Vagina (tissue), 2 donors: ENCODE results near the gene TGM4. TPM values are rescaled to one million over a fixed set of nuclear protein-coding genes. Genes with fewer than 3 reads are reported as not detected.
"Not testable (repeated sequence)": the region's sequence is repeated elsewhere in the genome, so short reads cannot be mapped to it uniquely, and the experiment has no call there.

Experiments
- DNase-seq, 2 donors: peaks; one replicate each; pipeline ENCODE4 v3.0.0-alpha.2; 2017; ENCODE audit errors: extremely low spot score in 2 of 2
- H3K27ac ChIP-seq: fragments of 200-600 bp; sonication (generic); one replicate; pipeline ENCODE4 v1.5.1; 2019
- H3K27me3 ChIP-seq: fragments of 200-600 bp; sonication (generic); one replicate; pipeline ENCODE4 v1.5.1; 2019
- H3K36me3 ChIP-seq, 2 donors: fragments of 200-600 bp; sonication (generic); one replicate each; pipeline ENCODE4 v1.5.1; 2017 to 2019
- H3K4me1 ChIP-seq: fragments of 200-600 bp; sonication (generic); one replicate; pipeline ENCODE4 v1.5.1; 2019
- H3K4me3 ChIP-seq, 2 donors: fragments of 200-600 bp; sonication (generic); 1 replicate in 1 of 2; 2 replicates in 1 of 2; pipeline ENCODE4 v1.5.1; 2016 to 2019
- H3K9me3 ChIP-seq: fragments of 200-600 bp; sonication (generic); one replicate; pipeline ENCODE4 v1.5.1; 2019
- POLR2A ChIP-seq, 2 donors: fragments of 450-650 bp; IDR thresholded peaks; one replicate each; pipeline ENCODE4 v1.6.1; 2017; ENCODE audit warnings: antibody characterized with exemption in 2 of 2, mild to moderate bottlenecking in 2 of 2, moderate library complexity in 2 of 2
- POLR2AphosphoS5 ChIP-seq, 2 donors: sonication (generic); formaldehyde crosslinking; IDR thresholded peaks; one replicate each; pipeline ENCODE4 v1.9.0; 2017; ENCODE audit warnings: antibody characterized with exemption in 2 of 2, mild to moderate bottlenecking in 2 of 2, low read depth in 1 of 2; ENCODE audit not compliant: insufficient read depth in 1 of 2
- intact Hi-C: fragments of 100-400 bp; cut with DNase I; formaldehyde crosslinking; loops from one replicate; pipeline ENCODE4 v1.15.1; 2023
- total RNA-seq: library from RNA; depleted of rRNA; stranded (reverse); fragments of >200 nt; gene quantifications from one replicate; pipeline ENCODE4 v1.2.3, GENCODE V29; 2016
- TF ChIP-seq, protein P1 (sequence below), 3 experiments: fragments of 450-650 bp in 2 of 3; fragments of 200-600 bp in 1 of 3; sonication (generic) in 1 of 3; IDR thresholded peaks; one replicate each; pipeline ENCODE4 v1.5.1; 2017 to 2019; ENCODE audit warnings: antibody characterized with exemption in 3 of 3, mild to moderate bottlenecking in 2 of 3, moderate library complexity in 2 of 3

The TGM4 gene
- total RNA-seq, 1 donor from 2014 or later, result not detected

DNA sequence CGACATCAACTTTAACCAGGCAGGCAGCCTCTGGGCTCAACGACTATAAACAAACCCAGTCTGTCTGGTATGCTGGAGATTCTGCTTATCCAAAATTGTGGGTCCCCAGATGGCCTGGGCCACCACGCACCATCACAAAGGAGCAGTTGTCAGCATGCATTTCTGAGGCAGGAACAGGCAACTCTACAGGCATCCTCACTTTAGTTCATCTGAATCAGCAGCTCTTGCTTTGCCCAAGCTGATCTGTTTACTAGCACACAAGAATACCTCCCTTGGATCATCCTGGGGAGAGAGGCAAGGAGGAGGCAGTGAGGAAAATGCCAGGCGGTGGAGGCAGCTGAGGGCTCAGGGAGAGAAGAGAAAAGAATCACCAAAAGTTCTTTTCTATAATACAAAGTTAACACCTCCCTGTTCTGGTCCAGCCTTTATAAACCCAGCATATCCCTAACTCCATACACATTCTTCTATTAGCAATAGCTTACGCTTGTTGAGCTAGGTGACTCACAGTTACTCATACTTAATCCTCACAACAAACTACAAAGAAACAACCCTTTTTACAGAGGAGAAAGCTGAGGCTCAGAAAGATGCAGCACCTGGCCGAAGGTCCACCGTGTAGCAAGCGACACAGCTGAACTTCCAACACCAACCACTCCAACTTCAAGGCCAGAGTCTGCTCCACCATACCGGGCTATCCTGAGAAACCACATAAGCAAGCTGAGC, 68.0 kb downstream of the TGM4 start:
- intact Hi-C loops, result no loop called here
- H3K36me3 ChIP-seq, result peaks cover 5 to 34% of the 10 kb centered on the region in 2 donors
- H3K27me3 ChIP-seq, result no peaks in the 10 kb centered on the region
- no peak overlapping the region for H3K27ac ChIP-seq
- no peaks in the 10 kb centered on the region for H3K4me1 ChIP-seq
- H3K9me3 ChIP-seq, result no peaks in the 10 kb centered on the region
- no peak overlapping the region for H3K4me3 ChIP-seq
- DNase-seq, result no peak
- TF ChIP-seq POLR2AphosphoS5 (IDR thresholded peaks at IDR 0.05; ENCODE audit: insufficient read depth in 1 of 2, low read depth in 1 of 2), result no peak
- TF ChIP-seq, protein P1, sequence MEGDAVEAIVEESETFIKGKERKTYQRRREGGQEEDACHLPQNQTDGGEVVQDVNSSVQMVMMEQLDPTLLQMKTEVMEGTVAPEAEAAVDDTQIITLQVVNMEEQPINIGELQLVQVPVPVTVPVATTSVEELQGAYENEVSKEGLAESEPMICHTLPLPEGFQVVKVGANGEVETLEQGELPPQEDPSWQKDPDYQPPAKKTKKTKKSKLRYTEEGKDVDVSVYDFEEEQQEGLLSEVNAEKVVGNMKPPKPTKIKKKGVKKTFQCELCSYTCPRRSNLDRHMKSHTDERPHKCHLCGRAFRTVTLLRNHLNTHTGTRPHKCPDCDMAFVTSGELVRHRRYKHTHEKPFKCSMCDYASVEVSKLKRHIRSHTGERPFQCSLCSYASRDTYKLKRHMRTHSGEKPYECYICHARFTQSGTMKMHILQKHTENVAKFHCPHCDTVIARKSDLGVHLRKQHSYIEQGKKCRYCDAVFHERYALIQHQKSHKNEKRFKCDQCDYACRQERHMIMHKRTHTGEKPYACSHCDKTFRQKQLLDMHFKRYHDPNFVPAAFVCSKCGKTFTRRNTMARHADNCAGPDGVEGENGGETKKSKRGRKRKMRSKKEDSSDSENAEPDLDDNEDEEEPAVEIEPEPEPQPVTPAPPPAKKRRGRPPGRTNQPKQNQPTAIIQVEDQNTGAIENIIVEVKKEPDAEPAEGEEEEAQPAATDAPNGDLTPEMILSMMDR (IDR thresholded peaks at IDR 0.05), result no peak
- no peak for TF ChIP-seq POLR2A (IDR thresholded peaks at IDR 0.05)

DNA sequence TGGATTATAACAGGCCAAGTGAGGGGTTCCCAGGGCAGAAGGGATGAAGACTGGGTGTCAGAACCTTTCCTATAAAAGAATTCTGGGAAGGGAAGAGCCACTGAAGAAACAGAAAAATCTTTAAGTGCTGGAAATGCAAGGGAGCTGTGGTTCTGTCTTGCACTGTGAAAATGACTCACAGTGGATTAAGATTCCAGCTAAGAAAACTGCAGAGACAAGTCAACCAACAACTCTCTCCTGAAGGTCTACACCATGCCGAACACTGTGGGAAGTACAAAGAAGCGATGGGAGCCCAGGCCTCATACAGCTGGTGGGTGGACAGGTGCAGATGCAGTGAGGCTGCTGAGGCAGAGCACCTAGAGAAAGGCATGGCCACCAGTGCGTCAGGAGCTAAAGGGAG, 73.8 kb downstream of the TGM4 start:
- Histone ChIP-seq H3K27ac (no peak overlapping the region), H3K27me3 (no peaks in the 10 kb centered on the region)
- TF ChIP-seq, protein P1 (IDR thresholded peaks at IDR 0.05), result no peak
- no peak for TF ChIP-seq POLR2A (IDR thresholded peaks at IDR 0.05)
- TF ChIP-seq POLR2AphosphoS5 (IDR thresholded peaks at IDR 0.05; ENCODE audit: insufficient read depth in 1 of 2, low read depth in 1 of 2), result no peak

DNA sequence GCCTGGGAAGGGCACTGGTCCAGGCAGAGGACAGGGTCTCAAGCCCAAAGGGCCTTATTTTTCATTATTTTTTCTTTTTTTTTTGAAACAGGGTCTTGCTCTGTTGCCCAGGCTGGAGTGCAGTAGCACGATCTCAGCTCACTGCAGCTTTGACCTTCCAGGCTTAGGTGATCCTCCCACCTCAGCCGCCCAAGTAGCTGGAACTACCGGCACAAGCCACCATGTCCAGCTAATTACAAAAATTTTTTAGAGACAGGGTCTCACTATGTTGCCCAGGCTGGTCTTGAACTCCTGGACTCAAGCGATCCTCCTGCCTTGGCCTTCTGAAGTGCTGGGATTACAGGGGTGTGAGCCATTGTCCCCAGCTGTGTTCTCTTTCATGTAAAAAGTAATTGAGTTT, 75.4 kb downstream of the TGM4 start:
- H3K4me3 ChIP-seq, DNase-seq, H3K9me3 ChIP-seq, intact Hi-C loops, H3K4me1 ChIP-seq, H3K36me3 ChIP-seq, H3K27ac ChIP-seq, H3K27me3 ChIP-seq: not testable (repeated sequence)

More for the DNA sequence above, 73.8 kb downstream of the TGM4 start:
- Histone ChIP-seq H3K4me3 (no peak overlapping the region), H3K36me3 (peaks cover 0 to 8% of the 10 kb centered on the region in 2 donors), H3K9me3 (no peaks in the 10 kb centered on the region), H3K4me1 (peaks cover 6% of the 10 kb centered on the region)
- DNase-seq, result no peak
- intact Hi-C loops, result no loop called here

DNA sequence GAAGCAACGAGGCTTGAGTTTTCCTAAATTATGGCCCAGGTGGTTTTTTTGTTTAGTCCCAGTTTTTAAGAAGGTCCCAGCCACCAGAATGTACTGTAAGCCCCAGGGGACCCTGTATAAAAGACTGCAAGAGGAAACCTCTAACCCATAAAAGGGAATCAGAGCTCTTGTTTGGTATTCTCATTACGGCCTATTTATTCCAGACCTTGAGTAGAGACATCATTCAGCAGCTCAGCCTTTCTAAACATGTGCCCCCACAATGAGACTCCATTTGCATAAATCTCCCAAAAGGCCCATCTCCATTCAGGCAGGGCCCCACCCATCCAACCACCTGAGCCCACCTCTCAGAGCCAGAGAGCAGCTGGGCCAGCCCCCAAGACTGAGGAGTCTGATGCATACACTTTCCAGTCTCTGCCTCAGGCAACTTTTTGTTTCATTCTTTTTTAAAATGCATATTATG, 75.9 kb downstream of the TGM4 start:
- Histone ChIP-seq H3K27me3 (no peaks in the 10 kb centered on the region), H3K4me3 (no peak overlapping the region), H3K27ac (no peak overlapping the region), H3K9me3 (no peaks in the 10 kb centered on the region), H3K4me1 (peaks cover 12% of the 10 kb centered on the region), H3K36me3 (no peaks in the 10 kb centered on the region)
- intact Hi-C loops, result no loop called here
- TF ChIP-seq POLR2AphosphoS5 (IDR thresholded peaks at IDR 0.05; ENCODE audit: insufficient read depth in 1 of 2, low read depth in 1 of 2) (no peak), POLR2A (IDR thresholded peaks at IDR 0.05) (no peak)
- TF ChIP-seq, protein P1 (IDR thresholded peaks at IDR 0.05), result no peak
- no peak for DNase-seq

- intact Hi-C loops, result no loop called here
- H3K27me3 ChIP-seq, result no peaks in the 10 kb centered on the region
- H3K9me3 ChIP-seq, result no peaks in the 10 kb centered on the region
- peaks cover 20% of the 10 kb centered on the region for H3K4me1 ChIP-seq
- H3K36me3 ChIP-seq, result peaks cover 0 to 5% of the 10 kb centered on the region in 2 donors
- no peak for TF ChIP-seq POLR2AphosphoS5 (IDR thresholded peaks at IDR 0.05; ENCODE audit: insufficient read depth in 1 of 2, low read depth in 1 of 2)
- TF ChIP-seq, protein P1 (IDR thresholded peaks at IDR 0.05), result no peak
- no peak for TF ChIP-seq POLR2A (IDR thresholded peaks at IDR 0.05)
- no peak overlapping the region for H3K27ac ChIP-seq
- H3K4me3 ChIP-seq, result no peak overlapping the region
- no peak for DNase-seq
These were observed 78.3 kb downstream of the TGM4 start for GRCh38 chr3:44952689-44953088.
